K562 (cell line): Measurements from ENCODE around the gene COQ10B. TPM values are rescaled to one million over a fixed set of nuclear protein-coding genes. Genes with fewer than 3 reads are reported as not detected.

Experiments used
- CBX3 ChIP-seq, 2 experiments: IDR thresholded peaks; 1 replicate in 1 of 2; 2 replicates in 1 of 2; pipeline ENCODE4 v1.6.1; 2012; ENCODE audit warnings: inconsistent platforms in 2 of 2, low read length in 2 of 2, borderline replicate concordance in 1 of 2, control low read depth in 1 of 2
- E2F8 ChIP-seq: fragments of 450-650 bp; IDR thresholded peaks from 2 replicates; pipeline ENCODE4 v1.7.1; 2018; ENCODE audit warnings: mild to moderate bottlenecking, low read depth; ENCODE audit not compliant: partially characterized antibody
- ERF ChIP-seq: fragments of 450-650 bp; formaldehyde crosslinking; IDR thresholded peaks from 2 replicates; pipeline ENCODE4 v1.4.0; 2020; ENCODE audit warnings: mild to moderate bottlenecking, mixed read lengths
- FOXP4 ChIP-seq: sonication (generic); formaldehyde crosslinking; IDR thresholded peaks from 2 replicates; pipeline ENCODE4 v1.8.0; 2022; ENCODE audit warnings: mild to moderate bottlenecking, missing genetic modification reagents, borderline replicate concordance
- KLF6 ChIP-seq: fragments of 250-450 bp; sonication (Bioruptor Pico); IDR thresholded peaks from 2 replicates; pipeline ENCODE4 v1.4.0; 2020; ENCODE audit warnings: mild to moderate bottlenecking, moderate library complexity, borderline replicate concordance
- NONO ChIP-seq, 2 experiments: fragments of 200-400 bp in 1 of 2; fragments of 450-650 bp in 1 of 2; formaldehyde crosslinking in 1 of 2; IDR thresholded peaks; 2 replicates each; pipeline ENCODE4 v1.6.1; 2017; ENCODE audit warnings: low read depth in 2 of 2, mild to moderate bottlenecking in 2 of 2, moderate library complexity in 2 of 2, low read length in 1 of 2
- PCBP1 ChIP-seq: fragments of 200-400 bp; formaldehyde crosslinking; IDR thresholded peaks from 2 replicates; pipeline ENCODE4 v1.6.1; 2018; ENCODE audit warnings: mild to moderate bottlenecking, low read depth, low read length; ENCODE audit not compliant: poor library complexity, severe bottlenecking
- PKNOX1 ChIP-seq: fragments of 450-650 bp; IDR thresholded peaks from 2 replicates; pipeline ENCODE4 v1.6.1; 2016
- PTRF ChIP-seq: fragments of 450-650 bp; IDR thresholded peaks from 2 replicates; pipeline ENCODE4 v1.6.1; 2016; ENCODE audit warnings: mild to moderate bottlenecking, missing genetic modification characterization, missing compliant biosample characterization
- RBBP5 ChIP-seq: fragments of 200-600 bp; sonication (generic); IDR thresholded peaks from 2 replicates; pipeline ENCODE4 v1.6.1; 2012; ENCODE audit warnings: borderline replicate concordance, mild to moderate bottlenecking, low read length, control low read depth, inconsistent platforms; ENCODE audit not compliant: insufficient read depth, poor library complexity, severe bottlenecking
- RBFOX2 ChIP-seq: fragments of 200-400 bp; formaldehyde crosslinking; IDR thresholded peaks from 2 replicates; pipeline ENCODE4 v1.6.1; 2017; ENCODE audit warnings: low read depth, mild to moderate bottlenecking, low read length, moderate library complexity
- SPI1 ChIP-seq: IDR thresholded peaks from 2 replicates; pipeline ENCODE4 v1.6.1; 2011; ENCODE audit warnings: low read depth, low read length, control low read depth, borderline replicate concordance
- SRSF9 ChIP-seq: fragments of 200-400 bp; formaldehyde crosslinking; IDR thresholded peaks from 2 replicates; pipeline ENCODE4 v1.6.1; 2017; ENCODE audit warnings: low read depth, low read length, borderline replicate concordance
- ZBTB17 ChIP-seq: fragments of 450-650 bp; formaldehyde crosslinking; IDR thresholded peaks from 2 replicates; pipeline ENCODE4 v1.4.0; 2020; ENCODE audit warnings: mild to moderate bottlenecking
- ZNF518B ChIP-seq: fragments of 250-450 bp; sonication (Bioruptor Pico); IDR thresholded peaks from 2 replicates; pipeline ENCODE4 v1.5.0; 2021; ENCODE audit warnings: mild to moderate bottlenecking, moderate library complexity
- ZNF785 ChIP-seq: fragments of 250-450 bp; sonication (Bioruptor Pico); IDR thresholded peaks from 2 replicates; pipeline ENCODE4 v1.4.0; 2020; ENCODE audit warnings: mild to moderate bottlenecking
- ZNF830 ChIP-seq: fragments of 250-450 bp; sonication (Bioruptor Pico); IDR thresholded peaks from 2 replicates; pipeline ENCODE4 v1.5.0; 2021; ENCODE audit warnings: mild to moderate bottlenecking
- polyA plus RNA-seq, 8 experiments: library from polyadenylated mRNA; depleted of rRNA in 4 of 8; stranded (reverse) in 5 of 8; unstranded in 3 of 8; fragments of >200 nt; fragmentation: Nextera tagmentation in 2 of 8; fragmentation: Illumina TruSeq in 1 of 8; extraction: Ambion mirVana in 2 of 8; extraction: Trizol in 1 of 8; gene quantifications; 2 replicates each; pipeline versions ENCODE4 v1.2.1 to v1.2.3, GENCODE V29; 2011 to 2014; ENCODE audit warnings: inconsistent platforms in 1 of 8, missing spikeins in 1 of 8
- total RNA-seq, 7 experiments: library from RNA; depleted of rRNA in 6 of 7; stranded (reverse); fragments of >200 nt in 6 of 7; fragmentation: Illumina TruSeq in 2 of 7; extraction: Trizol in 2 of 7; gene quantifications; 2 replicates each; pipeline versions ENCODE4 v1.2.1 to v1.2.3, GENCODE V29; 2011 to 2021; ENCODE audit warnings: low replicate concordance in 1 of 7

Gene COQ10B
- total and polyA plus RNA-seq, 9 of the 15 experiments (the other 6 are each of a cell fraction or from before 2014, with no cell fraction given), result 3.1 to 13.1 (median 7.7) TPM

GRCh38 chr2:197515739-197516392, 62.5 kb downstream of the COQ10B start, which contains the start of gene MOB4 (continued):
- TF ChIP-seq ZNF785 (CRISPR knock-in tag), result no peak
- peak; percentile 65 for TF ChIP-seq PCBP1
- 0 out of 2 replicates have a peak, but pooled peaks have one; percentile 3 for TF ChIP-seq SPI1
- TF ChIP-seq FOXP4 (CRISPR knock-in tag), result 0 out of 2 replicates have a peak, but pooled peaks have one; percentile 47
- TF ChIP-seq ERF (CRISPR knock-in tag), result no peak
- no peak for TF ChIP-seq SRSF9
- TF ChIP-seq ZNF830, result no peak
- TF ChIP-seq PKNOX1, result peak; percentile 48
- TF ChIP-seq CBX3 (IDR thresholded peaks at IDR 0.05; ENCODE audit: borderline replicate concordance in 1 of 2, low read length in 2 of 2), result no peak; a peak in 1 of 3 replicates
- no peak for TF ChIP-seq ZNF518B
- TF ChIP-seq E2F8, result peak; percentile 20
- TF ChIP-seq NONO (IDR thresholded peaks at IDR 0.05; ENCODE audit: low read depth in 2 of 2, low read length in 1 of 2), result peak in 1 of 2 experiments; percentile 67; a peak in 2 of 4 replicates
- TF ChIP-seq KLF6 (CRISPR knock-in tag), result peak; percentile 19; the same call in 1 of the 2 replicates
- TF ChIP-seq ZBTB17, result 0 out of 2 replicates have a peak, but pooled peaks have one; percentile 40
- peak; percentile 96 for TF ChIP-seq RBFOX2
- peak; percentile 81 for TF ChIP-seq RBBP5
- no peak for TF ChIP-seq PTRF (tag)
